ENCODE results near the gene ATP5ME. TPM values are rescaled to one million over a fixed set of nuclear protein-coding genes. Genes with fewer than 3 reads are reported as not detected.

The ATP5ME gene
- total and polyA plus RNA-seq, 9 donors, result 241 to 722 (median 332) TPM

- 83% methylated on average over 22 of the region's 23 CpGs for WGBS (ENCODE audit: insufficient coverage)
- Histone ChIP-seq H3K27me3 (ENCODE audit: control insufficient read depth, insufficient read depth, low read length) (peaks cover 3% of the 10 kb centered on the region), H3K4me3 (ENCODE audit: low read length) (no peak overlapping the region), H3K4me1 (ENCODE audit: control insufficient read depth, insufficient read depth, low read length) (peaks cover 15% of the 10 kb centered on the region), H3K9me3 (replicated peaks; ENCODE audit: control insufficient read depth, low read depth, low read length) (peaks cover 2% of the 10 kb centered on the region), H3K27ac (ENCODE audit: low read length) (no peak overlapping the region), H3K36me3 (ENCODE audit: control insufficient read depth, insufficient read depth, low read length) (no peaks in the 10 kb centered on the region)
- DNase-seq, result no peak
These were observed 39.5 kb downstream of the ATP5ME start for GRCh38 chr4:634599-634985.

GRCh38 chr4:633976-634598 is 40.0 kb downstream of the ATP5ME start:
- Histone ChIP-seq H3K9me3 (replicated peaks; ENCODE audit: control insufficient read depth, low read depth, low read length) (peaks cover 2% of the 10 kb centered on the region), H3K36me3 (ENCODE audit: control insufficient read depth, insufficient read depth, low read length) (no peaks in the 10 kb centered on the region), H3K27me3 (ENCODE audit: control insufficient read depth, insufficient read depth, low read length) (peaks cover 3% of the 10 kb centered on the region), H3K4me1 (ENCODE audit: control insufficient read depth, insufficient read depth, low read length) (peaks cover 15% of the 10 kb centered on the region), H3K4me3 (ENCODE audit: low read length) (no peak overlapping the region), H3K27ac (ENCODE audit: low read length) (no peak overlapping the region)
- 77% methylated on average over 12 of the region's 15 CpGs for WGBS (ENCODE audit: insufficient coverage)
- DNase-seq, result no peak

- H3K27me3 ChIP-seq (ENCODE audit: control insufficient read depth, insufficient read depth, low read length), result peaks cover 3% of the 10 kb centered on the region
- no peaks in the 10 kb centered on the region for H3K36me3 ChIP-seq (ENCODE audit: control insufficient read depth, insufficient read depth, low read length)
- H3K27ac ChIP-seq (ENCODE audit: low read length), result no peak overlapping the region
- peaks cover 2% of the 10 kb centered on the region for H3K9me3 ChIP-seq (replicated peaks; ENCODE audit: control insufficient read depth, low read depth, low read length)
- no peak for DNase-seq
- H3K4me1 ChIP-seq (ENCODE audit: control insufficient read depth, insufficient read depth, low read length), result peaks cover 15% of the 10 kb centered on the region
- no peak overlapping the region for H3K4me3 ChIP-seq (ENCODE audit: low read length)
- WGBS (ENCODE audit: insufficient coverage), result 58% methylated on average over 9 of the region's 9 CpGs
These were observed 40.7 kb downstream of the ATP5ME start for GRCh38 chr4:633406-633805.

- Histone ChIP-seq H3K27ac (ENCODE audit: low read length) (no peak overlapping the region), H3K27me3 (ENCODE audit: control insufficient read depth, insufficient read depth, low read length) (peaks cover 3% of the 10 kb centered on the region), H3K4me1 (ENCODE audit: control insufficient read depth, insufficient read depth, low read length) (peaks cover 15% of the 10 kb centered on the region), H3K9me3 (replicated peaks; ENCODE audit: control insufficient read depth, low read depth, low read length) (peaks cover 2% of the 10 kb centered on the region), H3K36me3 (ENCODE audit: control insufficient read depth, insufficient read depth, low read length) (no peaks in the 10 kb centered on the region), H3K4me3 (ENCODE audit: low read length) (no peak overlapping the region)
- no peak for DNase-seq
- WGBS (ENCODE audit: insufficient coverage), result 88% methylated on average over 6 of the region's 6 CpGs
These were observed 41.1 kb downstream of the ATP5ME start for GRCh38 chr4:632926-633325.

- peaks cover 3% of the 10 kb centered on the region for H3K27me3 ChIP-seq (ENCODE audit: control insufficient read depth, insufficient read depth, low read length)
- 85% methylated on average over 12 of the region's 16 CpGs for WGBS (ENCODE audit: insufficient coverage)
- no peak overlapping the region for H3K4me3 ChIP-seq (ENCODE audit: low read length)
- no peaks in the 10 kb centered on the region for H3K36me3 ChIP-seq (ENCODE audit: control insufficient read depth, insufficient read depth, low read length)
- DNase-seq, result no peak
- no peak overlapping the region for H3K27ac ChIP-seq (ENCODE audit: low read length)
- H3K4me1 ChIP-seq (ENCODE audit: control insufficient read depth, insufficient read depth, low read length), result peaks cover 15% of the 10 kb centered on the region
- peaks cover 2% of the 10 kb centered on the region for H3K9me3 ChIP-seq (replicated peaks; ENCODE audit: control insufficient read depth, low read depth, low read length)
These were observed 41.8 kb downstream of the ATP5ME start for GRCh38 chr4:632196-632790.

- H3K27me3 ChIP-seq (ENCODE audit: control insufficient read depth, insufficient read depth, low read length), result no peaks in the 10 kb centered on the region
- H3K27ac ChIP-seq (ENCODE audit: low read length), result no peak overlapping the region
- no peak overlapping the region for H3K4me3 ChIP-seq (ENCODE audit: low read length)
- peaks cover 15% of the 10 kb centered on the region for H3K4me1 ChIP-seq (ENCODE audit: control insufficient read depth, insufficient read depth, low read length)
- no peaks in the 10 kb centered on the region for H3K36me3 ChIP-seq (ENCODE audit: control insufficient read depth, insufficient read depth, low read length)
- DNase-seq, result no peak
- 61% methylated on average over 9 of the region's 9 CpGs for WGBS (ENCODE audit: insufficient coverage)
- H3K9me3 ChIP-seq (replicated peaks; ENCODE audit: control insufficient read depth, low read depth, low read length), result peaks cover 2% of the 10 kb centered on the region
These were observed 43.4 kb downstream of the ATP5ME start for GRCh38 chr4:630656-631055.

GRCh38 chr4:629915-630641 is 44.0 kb downstream of the ATP5ME start:
- H3K4me3 ChIP-seq (ENCODE audit: low read length), result no peak overlapping the region
- H3K27ac ChIP-seq (ENCODE audit: low read length), result no peak overlapping the region
- 42% methylated on average over 20 of the region's 20 CpGs for WGBS (ENCODE audit: insufficient coverage)
- no peaks in the 10 kb centered on the region for H3K27me3 ChIP-seq (ENCODE audit: control insufficient read depth, insufficient read depth, low read length)
- H3K4me1 ChIP-seq (ENCODE audit: control insufficient read depth, insufficient read depth, low read length), result peaks cover 15% of the 10 kb centered on the region
- H3K9me3 ChIP-seq (replicated peaks; ENCODE audit: control insufficient read depth, low read depth, low read length), result peaks cover 2% of the 10 kb centered on the region
- H3K36me3 ChIP-seq (ENCODE audit: control insufficient read depth, insufficient read depth, low read length), result no peaks in the 10 kb centered on the region
- DNase-seq, result peak; percentile 33

- H3K27ac ChIP-seq (ENCODE audit: low read length), result no peak overlapping the region
- peaks cover 2% of the 10 kb centered on the region for H3K9me3 ChIP-seq (replicated peaks; ENCODE audit: control insufficient read depth, low read depth, low read length)
- H3K36me3 ChIP-seq (ENCODE audit: control insufficient read depth, insufficient read depth, low read length), result no peaks in the 10 kb centered on the region
- WGBS (ENCODE audit: insufficient coverage), result 48% methylated on average over 7 of the region's 9 CpGs
- H3K4me3 ChIP-seq (ENCODE audit: low read length), result no peak overlapping the region
- no peaks in the 10 kb centered on the region for H3K27me3 ChIP-seq (ENCODE audit: control insufficient read depth, insufficient read depth, low read length)
- peaks cover 15% of the 10 kb centered on the region for H3K4me1 ChIP-seq (ENCODE audit: control insufficient read depth, insufficient read depth, low read length)
- DNase-seq, result no peak
These were observed 44.5 kb downstream of the ATP5ME start for GRCh38 chr4:629636-629914.

- H3K4me3 ChIP-seq (ENCODE audit: low read length), result no peak overlapping the region
- peaks cover 2% of the 10 kb centered on the region for H3K9me3 ChIP-seq (replicated peaks; ENCODE audit: control insufficient read depth, low read depth, low read length)
- H3K36me3 ChIP-seq (ENCODE audit: control insufficient read depth, insufficient read depth, low read length), result no peaks in the 10 kb centered on the region
- H3K4me1 ChIP-seq (ENCODE audit: control insufficient read depth, insufficient read depth, low read length), result peaks cover 15% of the 10 kb centered on the region
- 84% methylated on average over 19 of the region's 27 CpGs for WGBS (ENCODE audit: insufficient coverage)
- H3K27ac ChIP-seq (ENCODE audit: low read length), result no peak overlapping the region
- no peak for DNase-seq
- no peaks in the 10 kb centered on the region for H3K27me3 ChIP-seq (ENCODE audit: control insufficient read depth, insufficient read depth, low read length)
These were observed 45.0 kb downstream of the ATP5ME start for GRCh38 chr4:628821-629635.

- 89% methylated on average over 17 of the region's 17 CpGs for WGBS (ENCODE audit: insufficient coverage)
- Histone ChIP-seq H3K36me3 (ENCODE audit: control insufficient read depth, insufficient read depth, low read length) (no peaks in the 10 kb centered on the region), H3K27ac (ENCODE audit: low read length) (no peak overlapping the region), H3K4me3 (ENCODE audit: low read length) (no peak overlapping the region), H3K4me1 (ENCODE audit: control insufficient read depth, insufficient read depth, low read length) (peaks cover 15% of the 10 kb centered on the region), H3K27me3 (ENCODE audit: control insufficient read depth, insufficient read depth, low read length) (no peaks in the 10 kb centered on the region), H3K9me3 (replicated peaks; ENCODE audit: control insufficient read depth, low read depth, low read length) (peaks cover 2% of the 10 kb centered on the region)
- no peak for DNase-seq
These were observed 45.8 kb downstream of the ATP5ME start for GRCh38 chr4:628311-628741.

Measured in muscle of leg (tissue), 11 donors.